Activated CD4-positive, alpha-beta T cell treated with anti-CD3 and anti-CD28 coated beads, Interleukin-2, amount 10 ng/mL, durations not matched to agents 24 days and 14 days (primary cell): Measurements from ENCODE around the gene STARD13. TPM values are rescaled to one million over a fixed set of nuclear protein-coding genes. Genes with fewer than 3 reads are reported as not detected.

Source experiments
- DNase-seq: peaks from one replicate; pipeline ENCODE4 v3.0.0; 2022
- H3K27ac Mint-ChIP-seq: one replicate; pipeline ENCODE4 v1.8.0; 2022; ENCODE audit warnings: mild to moderate bottlenecking, mixed read lengths
- H3K27me3 Mint-ChIP-seq: one replicate; pipeline ENCODE4 v1.8.0; 2022; ENCODE audit warnings: mixed read lengths
- H3K36me3 Mint-ChIP-seq: one replicate; pipeline ENCODE4 v1.8.0; 2022; ENCODE audit warnings: low read depth, mild to moderate bottlenecking, mixed read lengths
- H3K4me1 Mint-ChIP-seq: one replicate; pipeline ENCODE4 v1.8.0; 2021; ENCODE audit warnings: mixed read lengths
- H3K4me3 Mint-ChIP-seq: one replicate; pipeline ENCODE4 v1.8.0; 2022; ENCODE audit warnings: mild to moderate bottlenecking, moderate library complexity, mixed read lengths
- H3K9me3 Mint-ChIP-seq: one replicate; pipeline ENCODE4 v1.8.0; 2021; ENCODE audit warnings: mixed read lengths
- intact Hi-C: fragments of 100-400 bp; cut with micrococcal nuclease; formaldehyde crosslinking; loops from one replicate; pipeline ENCODE4 v1.15.1; 2023
- total RNA-seq: library from RNA; stranded (reverse); gene quantifications from 2 replicates; pipeline ENCODE4 v1.2.3, GENCODE V29; 2022

The STARD13 gene
- total RNA-seq, 1 donor from 2014 or later, result 7.7 TPM

DNA sequence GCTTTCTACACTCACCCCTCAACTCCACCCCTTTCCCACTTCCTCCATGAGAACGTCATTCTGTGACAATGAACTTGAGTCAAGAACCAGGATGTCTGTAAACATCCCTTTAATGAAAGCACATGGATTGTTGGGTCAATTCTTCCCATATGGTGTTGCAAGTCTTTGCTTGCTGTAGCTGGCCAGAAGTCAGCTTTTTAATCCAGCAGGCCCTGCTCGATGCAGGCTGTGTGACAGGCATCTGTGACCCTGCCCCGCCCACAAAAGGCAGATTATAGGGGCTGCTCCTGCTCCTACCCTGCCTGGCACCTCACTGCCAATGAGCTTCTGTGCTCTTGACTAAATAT, 78.0 kb downstream of the STARD13 start:
- Mint-ChIP-seq H3K4me3 (no peak overlapping the region), H3K27me3 (peaks cover 4% of the 10 kb centered on the region), H3K36me3 (peaks cover 4% of the 10 kb centered on the region), H3K9me3 (peaks cover 6% of the 10 kb centered on the region), H3K27ac (peak overlapping the region; percentile 67), H3K4me1 (peaks cover 42% of the 10 kb centered on the region)
- intact Hi-C loops, result loop anchor here (5.0 to 10.0 kb wide), 2 partner anchors 190 to 623 kb away; partner anchors contain the start of genes KL and PDS5B
- DNase-seq, result no peak

DNA sequence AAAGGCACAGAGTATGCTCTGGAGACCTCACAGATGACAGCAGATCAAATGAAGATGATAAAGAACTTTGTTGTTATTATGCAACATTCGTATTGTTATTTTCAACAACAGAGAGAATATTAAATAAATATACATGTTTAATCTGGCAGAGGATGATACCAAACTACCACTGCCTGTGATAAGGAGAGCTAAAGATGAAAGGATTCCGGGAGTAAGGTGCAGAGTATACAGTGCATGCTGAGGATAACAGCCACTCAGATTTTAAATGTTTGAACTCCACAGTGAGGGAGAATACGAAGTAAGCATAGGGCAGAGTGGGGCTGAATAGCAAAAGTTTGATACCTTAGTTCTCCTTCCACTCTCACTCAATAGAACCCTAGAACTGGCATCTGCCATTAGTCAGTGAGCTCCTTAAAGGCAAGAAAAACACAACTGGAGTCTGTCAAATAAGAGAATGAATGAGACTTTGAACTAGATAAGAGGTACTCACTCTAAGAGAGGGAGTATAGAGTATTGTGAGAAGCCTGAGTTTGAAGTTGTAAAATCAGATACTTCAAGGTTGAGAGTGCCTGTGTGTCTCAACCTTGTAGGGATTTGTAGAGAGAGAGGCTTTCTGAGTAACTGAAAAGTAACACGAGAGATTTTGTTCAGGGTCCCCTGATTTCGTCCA, 78.5 kb downstream of the STARD13 start:
- no peak for DNase-seq
- peaks cover 6% of the 10 kb centered on the region for H3K9me3 Mint-ChIP-seq
- no peak overlapping the region for H3K4me3 Mint-ChIP-seq
- intact Hi-C loops, result loop anchor here (5.0 to 10.0 kb wide), 2 partner anchors 190 to 622 kb away; partner anchors contain the start of genes KL and PDS5B
- H3K4me1 Mint-ChIP-seq, result peaks cover 47% of the 10 kb centered on the region
- H3K27ac Mint-ChIP-seq, result peak overlapping the region; percentile 67
- peaks cover 4% of the 10 kb centered on the region for H3K27me3 Mint-ChIP-seq
- H3K36me3 Mint-ChIP-seq, result peaks cover 8% of the 10 kb centered on the region

DNA sequence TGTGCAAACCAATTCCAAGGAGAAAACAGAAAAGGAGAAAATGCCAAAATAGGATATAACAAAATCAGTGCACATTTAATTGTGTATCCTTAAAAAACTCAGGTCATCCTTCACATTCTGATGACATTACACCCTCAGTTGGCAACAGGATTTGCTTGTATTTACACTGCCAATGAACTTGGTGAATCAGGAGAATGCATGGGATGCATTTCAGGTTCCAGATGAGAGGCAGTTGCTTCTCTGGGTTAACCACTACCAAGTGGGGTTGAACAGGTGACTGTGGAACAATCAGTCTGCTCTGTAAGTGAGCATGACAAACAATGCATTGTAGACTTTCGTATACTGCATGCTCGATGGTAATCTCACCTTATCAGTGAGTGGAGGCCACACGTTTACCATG, 79.1 kb downstream of the STARD13 start:
- peaks cover 8% of the 10 kb centered on the region for H3K36me3 Mint-ChIP-seq
- H3K9me3 Mint-ChIP-seq, result peaks cover 6% of the 10 kb centered on the region

DNA sequence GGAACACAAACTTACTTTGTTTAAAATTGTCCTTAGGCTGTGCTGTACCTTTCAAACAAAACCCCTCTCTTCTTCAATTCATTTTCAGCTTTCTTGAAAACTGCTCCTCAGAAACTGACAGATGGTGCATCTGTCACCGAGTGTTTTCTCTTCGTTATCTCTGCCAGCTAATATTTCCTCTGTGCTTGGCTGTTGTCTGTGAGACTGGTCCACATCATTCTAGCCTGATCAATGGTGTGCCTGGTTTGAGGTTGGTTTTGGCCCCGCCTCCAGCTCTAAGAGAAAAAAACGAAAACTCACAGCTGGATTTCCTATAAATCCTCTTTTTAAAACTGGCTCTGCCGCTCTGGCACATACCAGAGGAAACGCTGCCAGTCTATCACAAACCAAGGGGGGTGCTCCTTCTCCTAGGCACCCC, 79.7 kb downstream of the STARD13 start:
- H3K27ac Mint-ChIP-seq, result peak overlapping the region; percentile 89
- H3K27me3 Mint-ChIP-seq, result no peaks in the 10 kb centered on the region
- H3K4me1 Mint-ChIP-seq, result peaks cover 47% of the 10 kb centered on the region
- peaks cover 6% of the 10 kb centered on the region for H3K9me3 Mint-ChIP-seq
- H3K36me3 Mint-ChIP-seq, result peaks cover 8% of the 10 kb centered on the region
- intact Hi-C loops, result loop anchor here (5.0 to 10.0 kb wide), 2 partner anchors 189 to 621 kb away; partner anchors contain the start of genes KL and PDS5B
- peak overlapping the region; percentile 82 for H3K4me3 Mint-ChIP-seq
- peak; percentile 74 for DNase-seq

More for the DNA sequence above, 79.1 kb downstream of the STARD13 start:
- no peak overlapping the region for H3K4me3 Mint-ChIP-seq
- peaks cover 47% of the 10 kb centered on the region for H3K4me1 Mint-ChIP-seq
- intact Hi-C loops, result loop anchor here (5.0 to 10.0 kb wide), 2 partner anchors 189 to 622 kb away; partner anchors contain the start of genes KL and PDS5B
- no peak for DNase-seq
- H3K27ac Mint-ChIP-seq, result peak overlapping the region; percentile 89
- peaks cover under 1% of the 10 kb centered on the region for H3K27me3 Mint-ChIP-seq

DNA sequence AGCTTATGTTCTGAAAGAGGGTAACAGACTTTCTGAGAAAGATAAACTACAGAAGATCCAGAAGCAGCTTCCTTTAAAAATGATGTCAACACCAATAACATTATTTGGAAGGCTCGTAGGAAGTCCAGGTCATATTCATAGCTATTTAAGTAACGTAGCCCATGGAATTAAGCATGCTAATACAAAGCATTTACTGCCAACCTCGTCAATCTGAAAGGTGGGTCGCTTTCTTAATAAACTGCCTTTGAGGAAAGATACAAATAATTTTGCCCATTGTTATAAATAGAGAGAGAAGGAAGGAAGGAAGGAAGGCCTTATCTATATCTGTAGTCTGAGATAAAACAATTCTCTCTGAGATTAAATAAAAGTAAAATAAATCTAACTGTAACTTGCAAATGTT, 80.3 kb downstream of the STARD13 start:
- Mint-ChIP-seq H3K4me1 (peaks cover 47% of the 10 kb centered on the region), H3K9me3 (peaks cover 6% of the 10 kb centered on the region), H3K27ac (peak overlapping the region; percentile 87), H3K27me3 (no peaks in the 10 kb centered on the region), H3K4me3 (peak overlapping the region; percentile 82), H3K36me3 (peaks cover 8% of the 10 kb centered on the region)
- no peak for DNase-seq
- intact Hi-C loops, result loop anchor here (5.0 to 10.0 kb wide), 2 partner anchors 188 to 620 kb away; partner anchors contain the start of genes KL and PDS5B

DNA sequence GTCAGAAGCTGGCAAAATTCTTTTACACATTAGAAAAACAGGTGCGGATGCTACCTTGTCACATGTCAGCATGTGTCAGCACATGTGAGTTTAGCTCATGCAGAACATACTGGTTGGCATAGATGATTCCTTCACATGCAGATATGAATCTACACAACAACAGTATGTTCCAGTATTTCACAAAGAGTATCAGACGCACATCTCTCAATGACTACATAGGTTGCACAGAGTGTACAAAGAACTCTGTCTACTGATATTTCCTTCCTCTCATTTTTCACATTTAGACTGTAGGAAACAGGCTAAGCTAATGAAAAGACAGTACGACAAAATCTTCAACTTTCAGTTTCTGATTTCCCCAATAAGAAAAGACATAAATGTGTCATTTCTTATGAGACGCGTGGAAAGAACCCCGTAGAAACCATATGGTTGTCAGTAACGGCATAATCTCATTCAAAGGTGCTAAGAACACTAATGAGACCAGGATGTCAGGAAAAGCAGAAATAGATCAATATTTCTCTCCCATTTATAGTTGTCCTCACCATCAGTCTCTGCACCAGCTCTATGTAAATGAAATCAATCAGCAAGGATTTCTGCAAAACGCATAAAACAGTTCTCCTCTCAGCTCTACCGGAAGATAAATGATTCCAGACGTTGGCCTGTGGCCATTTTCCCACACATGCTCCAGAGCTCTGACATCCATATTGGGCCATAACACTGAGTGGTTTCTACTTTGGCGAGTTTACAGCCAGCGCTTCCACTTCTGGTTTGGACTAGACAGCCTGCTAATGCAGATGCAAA, 81.2 kb downstream of the STARD13 start:
- Mint-ChIP-seq H3K9me3 (peaks cover 6% of the 10 kb centered on the region), H3K4me3 (peak overlapping the region; percentile 82), H3K27ac (peak overlapping the region; percentile 87), H3K36me3 (peaks cover 8% of the 10 kb centered on the region), H3K27me3 (no peaks in the 10 kb centered on the region), H3K4me1 (peaks cover 49% of the 10 kb centered on the region)
- intact Hi-C loops, result loop anchor here (1.0 to 10.0 kb wide), 6 partner anchors 11 to 620 kb away; partner anchors contain the start of gene PDS5B
- DNase-seq, result no peak

DNA sequence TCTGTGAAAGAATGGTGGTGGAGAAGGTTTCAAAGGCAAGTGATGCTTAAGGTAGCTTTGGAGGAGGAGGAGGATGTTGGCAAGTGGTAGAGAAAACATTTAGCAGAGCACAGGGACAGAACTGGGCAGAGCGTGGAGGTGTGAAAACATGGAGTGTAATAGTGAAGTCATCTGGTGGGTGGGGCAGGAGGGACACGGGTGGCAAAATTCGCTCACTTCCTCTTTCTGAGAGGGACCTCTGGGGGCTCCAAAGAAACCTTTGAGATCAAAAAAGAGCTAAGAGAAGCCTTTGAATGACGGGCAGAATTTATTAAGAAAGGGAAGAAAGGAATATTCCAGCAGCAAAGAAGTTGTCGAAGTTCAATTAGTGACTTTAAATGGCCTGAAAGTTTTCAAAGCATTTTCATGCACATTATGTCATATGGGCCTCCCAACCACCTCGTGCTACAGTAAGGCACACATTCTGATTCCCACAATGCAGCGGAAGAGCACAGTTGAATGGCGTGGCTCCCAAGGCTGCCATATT, 82.8 kb downstream of the STARD13 start:
- intact Hi-C loops, result loop anchor here (5.0 to 10.0 kb wide), 2 partner anchors 115 to 618 kb away; partner anchors contain the start of gene PDS5B
- Mint-ChIP-seq H3K9me3 (no peaks in the 10 kb centered on the region), H3K36me3 (peaks cover 8% of the 10 kb centered on the region), H3K27me3 (no peaks in the 10 kb centered on the region), H3K27ac (peak overlapping the region; percentile 39), H3K4me3 (peak overlapping the region; percentile 4), H3K4me1 (peaks cover 42% of the 10 kb centered on the region)
- DNase-seq, result no peak

DNA sequence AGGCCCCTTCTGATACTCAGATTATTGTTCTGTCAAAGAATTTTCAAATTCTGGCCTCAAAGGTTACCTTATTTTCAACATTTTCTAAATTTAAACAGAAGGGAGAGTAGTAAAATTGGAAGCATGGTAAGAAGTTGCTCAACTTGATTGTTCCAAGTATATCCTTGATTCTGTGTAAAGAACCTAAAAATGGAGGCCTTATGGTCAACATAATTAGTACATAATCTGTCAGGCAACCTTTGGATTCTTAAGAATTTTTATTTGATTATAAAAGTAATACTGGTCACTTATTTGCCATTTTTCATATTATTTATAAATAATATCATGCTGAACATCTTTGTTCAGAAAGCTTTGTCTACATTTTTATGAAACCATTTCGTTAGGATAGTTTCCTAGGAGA, 83.9 kb downstream of the STARD13 start:
- peaks cover 32% of the 10 kb centered on the region for H3K4me1 Mint-ChIP-seq
- no peak overlapping the region for H3K4me3 Mint-ChIP-seq
- intact Hi-C loops, result loop anchor here (5.0 to 10.0 kb wide), 2 partner anchors 114 to 617 kb away; partner anchors contain the start of gene PDS5B
- DNase-seq, result no peak
- no peak overlapping the region for H3K27ac Mint-ChIP-seq
- H3K9me3 Mint-ChIP-seq, result no peaks in the 10 kb centered on the region
- peaks cover 8% of the 10 kb centered on the region for H3K36me3 Mint-ChIP-seq
- H3K27me3 Mint-ChIP-seq, result no peaks in the 10 kb centered on the region

DNA sequence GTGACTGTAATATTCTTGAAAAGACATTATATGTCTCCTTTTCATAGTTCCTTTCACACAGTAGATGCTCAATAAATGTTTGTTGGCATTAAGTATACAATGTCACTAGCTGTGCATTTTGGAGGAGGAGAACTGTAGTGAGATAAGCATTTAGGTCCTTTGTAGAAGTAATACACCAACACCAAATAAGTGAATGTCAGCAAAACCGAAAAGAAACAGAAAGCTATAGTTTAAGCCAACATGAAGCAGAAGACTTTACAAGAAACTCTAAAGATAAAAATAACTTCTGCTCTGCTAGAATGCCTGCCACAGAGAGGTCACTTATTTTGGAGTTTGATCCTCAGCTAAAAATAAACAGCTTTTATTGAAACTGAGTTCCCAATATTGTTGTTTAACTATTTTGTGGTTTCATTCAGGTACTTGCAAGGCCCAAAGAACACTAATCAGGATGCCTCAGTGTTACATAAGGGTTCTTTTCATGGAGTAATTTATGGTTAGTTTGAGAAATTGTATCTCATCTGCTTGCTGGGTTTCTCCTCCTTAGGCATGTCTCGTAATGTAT, 86.2 kb downstream of the STARD13 start:
- intact Hi-C loops, result no loop called here
- no peaks in the 10 kb centered on the region for H3K27me3 Mint-ChIP-seq
- H3K36me3 Mint-ChIP-seq, result peaks cover 8% of the 10 kb centered on the region
- DNase-seq, result no peak
- H3K4me3 Mint-ChIP-seq, result no peak overlapping the region
- no peaks in the 10 kb centered on the region for H3K9me3 Mint-ChIP-seq
- H3K27ac Mint-ChIP-seq, result no peak overlapping the region
- H3K4me1 Mint-ChIP-seq, result peaks cover 23% of the 10 kb centered on the region

DNA sequence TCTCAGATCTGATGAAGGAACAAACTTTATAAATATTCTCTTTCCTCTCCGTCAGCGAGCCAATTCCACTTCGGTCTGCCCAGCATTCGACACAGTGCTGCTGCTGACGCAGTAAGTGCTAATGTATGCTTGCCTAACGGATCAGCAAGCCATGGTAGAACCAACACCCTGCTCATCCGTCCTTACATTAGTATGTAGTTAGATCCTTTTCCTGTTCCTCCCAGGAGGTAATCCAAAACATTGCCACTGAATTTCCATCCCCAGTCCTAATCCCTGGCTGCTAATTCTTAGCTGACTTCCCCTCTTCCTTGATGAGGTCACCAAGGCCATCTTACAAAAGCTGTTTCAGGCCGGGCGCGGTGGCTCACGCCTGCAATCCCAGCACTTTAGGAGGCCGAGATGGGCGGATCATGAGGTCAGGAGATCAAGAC, 88.0 kb downstream of the STARD13 start:
- Mint-ChIP-seq H3K36me3 (peaks cover 8% of the 10 kb centered on the region), H3K9me3 (no peaks in the 10 kb centered on the region), H3K4me1 (peaks cover 24% of the 10 kb centered on the region), H3K4me3 (no peak overlapping the region), H3K27ac (no peak overlapping the region), H3K27me3 (no peaks in the 10 kb centered on the region)
- intact Hi-C loops, result no loop called here
- DNase-seq, result no peak

DNA sequence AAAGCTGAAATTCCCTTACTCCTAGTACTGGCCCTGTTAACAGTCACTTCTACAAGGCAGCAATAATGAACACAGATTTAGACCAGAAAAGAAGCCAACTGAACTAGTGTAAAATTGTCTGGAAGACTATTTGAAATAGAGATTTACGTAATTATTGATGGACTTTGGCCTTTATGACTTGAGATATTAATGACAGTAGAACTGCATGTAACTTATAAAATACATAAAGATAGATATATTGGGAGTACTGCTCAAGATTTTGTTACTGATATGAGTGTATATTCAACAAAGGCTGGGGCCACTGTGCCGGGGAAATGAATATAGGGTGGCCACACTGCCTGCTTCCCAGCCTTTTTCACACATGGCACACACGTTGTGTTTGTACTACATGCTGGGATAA, 88.8 kb downstream of the STARD13 start:
- Mint-ChIP-seq H3K9me3 (no peaks in the 10 kb centered on the region), H3K27me3 (no peaks in the 10 kb centered on the region), H3K27ac (no peak overlapping the region), H3K36me3 (peaks cover 4% of the 10 kb centered on the region), H3K4me3 (no peak overlapping the region), H3K4me1 (peaks cover 19% of the 10 kb centered on the region)
- intact Hi-C loops, result no loop called here
- DNase-seq, result no peak

DNA sequence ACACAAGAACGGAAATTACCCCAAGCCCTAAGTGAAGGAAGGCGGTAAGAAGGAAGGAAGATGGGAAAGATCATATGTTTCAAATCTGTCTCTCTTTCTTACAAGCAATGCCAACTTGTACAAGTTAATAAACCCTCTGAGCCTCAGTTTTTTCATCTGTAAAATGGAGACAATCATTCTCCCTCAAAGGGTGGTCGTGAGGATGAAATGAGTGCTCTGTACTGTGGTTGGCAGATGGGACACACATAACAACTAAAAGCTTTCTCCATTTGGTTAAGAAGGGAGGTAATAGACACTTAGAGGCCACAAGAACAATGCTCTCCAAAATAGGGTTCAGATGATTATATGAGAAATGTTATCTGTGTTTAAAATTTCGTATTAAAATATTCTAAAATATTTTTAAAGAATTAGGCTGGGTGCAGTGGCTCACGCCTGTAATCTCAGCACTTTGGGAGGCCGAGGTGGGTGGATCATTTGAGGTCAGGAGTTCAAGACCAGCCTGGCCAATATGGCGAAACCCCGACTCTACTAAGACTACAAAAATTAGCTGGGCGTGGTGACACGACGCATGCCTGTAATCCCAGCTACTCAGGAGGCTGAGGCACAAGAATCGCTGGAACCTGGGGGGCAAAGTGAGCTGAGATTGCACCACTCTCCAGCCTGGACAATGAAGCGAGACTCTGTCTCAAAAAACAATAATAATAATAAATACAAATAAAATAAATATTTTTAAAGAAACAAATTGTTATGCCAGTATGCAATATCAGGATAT, 89.7 kb downstream of the STARD13 start:
- Mint-ChIP-seq H3K36me3 (peaks cover 4% of the 10 kb centered on the region), H3K27me3 (no peaks in the 10 kb centered on the region), H3K4me3 (no peak overlapping the region), H3K4me1 (peaks cover 19% of the 10 kb centered on the region), H3K27ac (peak overlapping the region; percentile 64), H3K9me3 (no peaks in the 10 kb centered on the region)
- no peak for DNase-seq
- intact Hi-C loops, result no loop called here
